Peyer's patch (tissue), 4 donors: ENCODE data around the gene EVPL.
"Not testable (repeated sequence)": the region's sequence is repeated elsewhere in the genome, so short reads cannot be mapped to it uniquely, and the experiment has no call there.

Experiments
- POLR2A ChIP-seq, 2 donors: fragments of 450-650 bp; IDR thresholded peaks; one replicate each; pipeline ENCODE4 v1.5.1; 2017; ENCODE audit warnings: antibody characterized with exemption in 2 of 2, mild to moderate bottlenecking in 2 of 2, moderate library complexity in 2 of 2
- TF ChIP-seq, protein P1 (sequence below), 6 experiments: fragments of 450-650 bp in 4 of 6; fragments of 200-600 bp in 2 of 6; sonication (generic) in 1 of 6; IDR thresholded peaks; one replicate each; pipeline ENCODE4 v1.5.1; 2017 to 2019; ENCODE audit warnings: antibody characterized with exemption in 6 of 6, mild to moderate bottlenecking in 3 of 6, moderate library complexity in 1 of 6

DNA sequence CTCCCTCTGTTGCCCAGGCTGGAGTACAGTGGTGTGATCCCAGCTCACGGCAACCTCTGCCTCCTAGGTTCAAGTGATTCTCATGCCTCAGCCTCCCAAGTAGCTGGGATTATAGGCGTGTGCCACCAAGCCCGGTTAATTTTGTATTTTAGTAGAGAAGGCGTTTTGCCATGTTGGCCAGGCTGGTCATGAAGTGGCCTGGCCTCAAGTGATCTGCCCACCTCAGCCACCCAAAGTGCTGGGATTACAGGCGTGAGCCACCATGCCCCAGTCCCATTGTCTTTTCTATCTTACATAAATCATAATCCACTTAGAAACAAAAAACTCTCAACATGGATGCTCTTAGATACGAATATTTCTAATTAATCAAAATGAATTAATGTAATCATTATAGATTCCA lies 51.9 kb downstream of the EVPL start:
- TF ChIP-seq, protein P1, sequence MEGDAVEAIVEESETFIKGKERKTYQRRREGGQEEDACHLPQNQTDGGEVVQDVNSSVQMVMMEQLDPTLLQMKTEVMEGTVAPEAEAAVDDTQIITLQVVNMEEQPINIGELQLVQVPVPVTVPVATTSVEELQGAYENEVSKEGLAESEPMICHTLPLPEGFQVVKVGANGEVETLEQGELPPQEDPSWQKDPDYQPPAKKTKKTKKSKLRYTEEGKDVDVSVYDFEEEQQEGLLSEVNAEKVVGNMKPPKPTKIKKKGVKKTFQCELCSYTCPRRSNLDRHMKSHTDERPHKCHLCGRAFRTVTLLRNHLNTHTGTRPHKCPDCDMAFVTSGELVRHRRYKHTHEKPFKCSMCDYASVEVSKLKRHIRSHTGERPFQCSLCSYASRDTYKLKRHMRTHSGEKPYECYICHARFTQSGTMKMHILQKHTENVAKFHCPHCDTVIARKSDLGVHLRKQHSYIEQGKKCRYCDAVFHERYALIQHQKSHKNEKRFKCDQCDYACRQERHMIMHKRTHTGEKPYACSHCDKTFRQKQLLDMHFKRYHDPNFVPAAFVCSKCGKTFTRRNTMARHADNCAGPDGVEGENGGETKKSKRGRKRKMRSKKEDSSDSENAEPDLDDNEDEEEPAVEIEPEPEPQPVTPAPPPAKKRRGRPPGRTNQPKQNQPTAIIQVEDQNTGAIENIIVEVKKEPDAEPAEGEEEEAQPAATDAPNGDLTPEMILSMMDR (IDR thresholded peaks at IDR 0.05), result not testable (repeated sequence)
- not testable (repeated sequence) for TF ChIP-seq POLR2A (IDR thresholded peaks at IDR 0.05)
